Vagina (tissue), 2 donors: ENCODE measurements around the gene MRPL12. TPM values are rescaled to one million over a fixed set of nuclear protein-coding genes. Genes with fewer than 3 reads are reported as not detected.
"Not testable (repeated sequence)": the region's sequence is repeated elsewhere in the genome, so short reads cannot be mapped to it uniquely, and the experiment has no call there.

Experiments used
- DNase-seq, 2 donors: peaks; one replicate each; pipeline ENCODE4 v3.0.0-alpha.2; 2017; ENCODE audit errors: extremely low spot score in 2 of 2
- H3K27ac ChIP-seq: fragments of 200-600 bp; sonication (generic); one replicate; pipeline ENCODE4 v1.5.1; 2019
- H3K27me3 ChIP-seq: fragments of 200-600 bp; sonication (generic); one replicate; pipeline ENCODE4 v1.5.1; 2019
- H3K36me3 ChIP-seq, 2 donors: fragments of 200-600 bp; sonication (generic); one replicate each; pipeline ENCODE4 v1.5.1; 2017 to 2019
- H3K4me1 ChIP-seq: fragments of 200-600 bp; sonication (generic); one replicate; pipeline ENCODE4 v1.5.1; 2019
- H3K4me3 ChIP-seq, 2 donors: fragments of 200-600 bp; sonication (generic); 1 replicate in 1 of 2; 2 replicates in 1 of 2; pipeline ENCODE4 v1.5.1; 2016 to 2019
- H3K9me3 ChIP-seq: fragments of 200-600 bp; sonication (generic); one replicate; pipeline ENCODE4 v1.5.1; 2019
- CTCF ChIP-seq, 3 experiments: fragments of 450-650 bp in 2 of 3; fragments of 200-600 bp in 1 of 3; sonication (generic) in 1 of 3; IDR thresholded peaks; one replicate each; pipeline ENCODE4 v1.5.1; 2017 to 2019; ENCODE audit warnings: antibody characterized with exemption in 3 of 3, mild to moderate bottlenecking in 2 of 3, moderate library complexity in 2 of 3
- POLR2A ChIP-seq, 2 donors: fragments of 450-650 bp; IDR thresholded peaks; one replicate each; pipeline ENCODE4 v1.6.1; 2017; ENCODE audit warnings: antibody characterized with exemption in 2 of 2, mild to moderate bottlenecking in 2 of 2, moderate library complexity in 2 of 2
- POLR2AphosphoS5 ChIP-seq, 2 donors: sonication (generic); formaldehyde crosslinking; IDR thresholded peaks; one replicate each; pipeline ENCODE4 v1.9.0; 2017; ENCODE audit warnings: antibody characterized with exemption in 2 of 2, mild to moderate bottlenecking in 2 of 2, low read depth in 1 of 2; ENCODE audit not compliant: insufficient read depth in 1 of 2
- intact Hi-C: fragments of 100-400 bp; cut with DNase I; formaldehyde crosslinking; loops from one replicate; pipeline ENCODE4 v1.15.1; 2023
- total RNA-seq: library from RNA; depleted of rRNA; stranded (reverse); fragments of >200 nt; gene quantifications from one replicate; pipeline ENCODE4 v1.2.3, GENCODE V29; 2016

MRPL12 gene
- total RNA-seq, 1 donor from 2014 or later = 77.3 TPM

- Histone ChIP-seq H3K36me3 (no peaks in the 10 kb centered on the region), H3K4me1 (peaks cover 18% of the 10 kb centered on the region), H3K27me3 (no peaks in the 10 kb centered on the region), H3K9me3 (no peaks in the 10 kb centered on the region), H3K27ac (peak overlapping the region; percentile 23), H3K4me3 (no peak overlapping the region)
- no peak for TF ChIP-seq CTCF (IDR thresholded peaks at IDR 0.05)
- no peak for TF ChIP-seq POLR2AphosphoS5 (IDR thresholded peaks at IDR 0.05; ENCODE audit: insufficient read depth in 1 of 2, low read depth in 1 of 2)
- TF ChIP-seq POLR2A (IDR thresholded peaks at IDR 0.05) = no peak
- DNase-seq = no peak
- intact Hi-C loops = no loop called here
These were observed 32.3 kb downstream of the MRPL12 start for GRCh38 chr17:81735264-81736102.

- Histone ChIP-seq H3K4me1 (peaks cover 18% of the 10 kb centered on the region), H3K27ac (no peak overlapping the region), H3K27me3 (no peaks in the 10 kb centered on the region), H3K9me3 (no peaks in the 10 kb centered on the region), H3K4me3 (no peak overlapping the region), H3K36me3 (no peaks in the 10 kb centered on the region)
- no peak for DNase-seq
- intact Hi-C loops = no loop called here
- TF ChIP-seq CTCF (IDR thresholded peaks at IDR 0.05) = no peak
- TF ChIP-seq POLR2A (IDR thresholded peaks at IDR 0.05) = no peak
- TF ChIP-seq POLR2AphosphoS5 (IDR thresholded peaks at IDR 0.05; ENCODE audit: insufficient read depth in 1 of 2, low read depth in 1 of 2) = no peak
These were observed 35.0 kb downstream of the MRPL12 start for GRCh38 chr17:81737947-81738800.

- Histone ChIP-seq H3K27me3 (no peaks in the 10 kb centered on the region), H3K9me3 (no peaks in the 10 kb centered on the region), H3K4me3 (no peak overlapping the region), H3K27ac (no peak overlapping the region), H3K4me1 (peaks cover 16% of the 10 kb centered on the region), H3K36me3 (no peaks in the 10 kb centered on the region)
- TF ChIP-seq POLR2AphosphoS5 (IDR thresholded peaks at IDR 0.05; ENCODE audit: insufficient read depth in 1 of 2, low read depth in 1 of 2) (no peak), CTCF (IDR thresholded peaks at IDR 0.05) (no peak), POLR2A (IDR thresholded peaks at IDR 0.05) (no peak)
- no peak for DNase-seq
- intact Hi-C loops = no loop called here
These were observed 35.7 kb downstream of the MRPL12 start for GRCh38 chr17:81738801-81739393.

GRCh38 chr17:81739593-81739992, 36.4 kb downstream of the MRPL12 start:
- H3K27me3 ChIP-seq, H3K27ac ChIP-seq, H3K36me3 ChIP-seq, H3K9me3 ChIP-seq, intact Hi-C loops, H3K4me1 ChIP-seq, H3K4me3 ChIP-seq, DNase-seq: not testable (repeated sequence)

- no peak for TF ChIP-seq POLR2AphosphoS5 (IDR thresholded peaks at IDR 0.05; ENCODE audit: insufficient read depth in 1 of 2, low read depth in 1 of 2)
- TF ChIP-seq CTCF (IDR thresholded peaks at IDR 0.05) = no peak
- no peak for TF ChIP-seq POLR2A (IDR thresholded peaks at IDR 0.05)
- no peaks in the 10 kb centered on the region for H3K36me3 ChIP-seq
- H3K4me3 ChIP-seq = no peak overlapping the region
- no peaks in the 10 kb centered on the region for H3K9me3 ChIP-seq
- no peak overlapping the region for H3K27ac ChIP-seq
- no peaks in the 10 kb centered on the region for H3K27me3 ChIP-seq
- no peak for DNase-seq
- intact Hi-C loops = no loop called here
- peaks cover 4% of the 10 kb centered on the region for H3K4me1 ChIP-seq
These were observed 37.3 kb downstream of the MRPL12 start for GRCh38 chr17:81740395-81740961.
